HepG2 (cell line): ENCODE data around the gene GPATCH2.

ENCODE experiments used
- ARNT ChIP-seq: fragments of 450-650 bp; IDR thresholded peaks from 2 replicates; pipeline ENCODE4 v1.6.1; 2017
- CHD2 ChIP-seq: IDR thresholded peaks from 2 replicates; pipeline ENCODE4 v1.6.1; 2011; ENCODE audit warnings: low read depth, low read length, improper control_type of control experiment
- CREM ChIP-seq, 2 experiments: sonication (generic) in 1 of 2; formaldehyde crosslinking in 1 of 2; IDR thresholded peaks; 2 replicates each; pipeline versions ENCODE4 v1.4.0 to v1.6.1; 2016 to 2020; ENCODE audit warnings: antibody characterized with exemption in 1 of 2, mild to moderate bottlenecking in 1 of 2, missing genetic modification reagents in 1 of 2
- CTCF ChIP-seq: sonication (generic); formaldehyde crosslinking; IDR thresholded peaks from 2 replicates; pipeline ENCODE4 v1.5.0; 2020; ENCODE audit warnings: mild to moderate bottlenecking, missing genetic modification reagents, moderate library complexity
- EP300 ChIP-seq, 3 experiments: sonication (generic) in 1 of 3; formaldehyde crosslinking in 1 of 3; IDR thresholded peaks; 2 replicates each; pipeline versions ENCODE4 v1.5.1 to v1.6.1; 2011 to 2020; ENCODE audit warnings: low read depth in 2 of 3, low read length in 2 of 3, borderline replicate concordance in 1 of 3, improper control_type of control experiment in 1 of 3, mild to moderate bottlenecking in 1 of 3, missing genetic modification reagents in 1 of 3, moderate library complexity in 1 of 3
- EZH2 ChIP-seq: conservative IDR thresholded peaks from 2 replicates; pipeline ENCODE4 v1.6.1; 2012; ENCODE audit warnings: mild to moderate bottlenecking, low read depth, low read length, moderate library complexity
- GPBP1L1 ChIP-seq: sonication (generic); formaldehyde crosslinking; IDR thresholded peaks from 2 replicates; pipeline ENCODE4 v1.5.0; 2020; ENCODE audit warnings: mild to moderate bottlenecking, missing genetic modification reagents
- GPN1 ChIP-seq: sonication (generic); formaldehyde crosslinking; IDR thresholded peaks from 2 replicates; pipeline ENCODE4 v1.5.1; 2020; ENCODE audit warnings: missing genetic modification reagents, borderline replicate concordance
- JDP2 ChIP-seq: sonication (generic); formaldehyde crosslinking; IDR thresholded peaks from 2 replicates; pipeline ENCODE4 v1.8.1; 2022; ENCODE audit warnings: missing genetic modification reagents, borderline replicate concordance
- MAX ChIP-seq: IDR thresholded peaks from 2 replicates; pipeline ENCODE4 v1.6.1; 2012; ENCODE audit warnings: inconsistent platforms
- NCOR1 ChIP-seq: fragments of 200-600 bp; sonication (generic); IDR thresholded peaks from 2 replicates; pipeline ENCODE4 v1.7.0; 2017; ENCODE audit warnings: antibody characterized with exemption, low read length, borderline replicate concordance
- SP2 ChIP-seq: sonication (generic); formaldehyde crosslinking; IDR thresholded peaks from 2 replicates; pipeline ENCODE4 v1.5.1; 2020; ENCODE audit warnings: mild to moderate bottlenecking, missing genetic modification reagents
- ZNF180 ChIP-seq: sonication (generic); formaldehyde crosslinking; IDR thresholded peaks from 2 replicates; pipeline ENCODE4 v1.4.0; 2020; ENCODE audit warnings: low read depth, missing genetic modification reagents, borderline replicate concordance
- ZNF609 ChIP-seq: sonication (generic); formaldehyde crosslinking; IDR thresholded peaks from 2 replicates; pipeline ENCODE4 v1.4.0; 2020; ENCODE audit warnings: mild to moderate bottlenecking, missing genetic modification reagents, borderline replicate concordance

- TF ChIP-seq SP2 (CRISPR knock-in tag) (no peak), JDP2 (CRISPR knock-in tag) (no peak), EP300 (IDR thresholded peaks at IDR 0.05; ENCODE audit: low read depth in 2 of 2, low read length in 2 of 2) (no peak), EP300 (CRISPR knock-in tag; IDR thresholded peaks at IDR 0.05; ENCODE audit: borderline replicate concordance) (no peak), GPN1 (CRISPR knock-in tag) (no peak), CREM (IDR thresholded peaks at IDR 0.05) (no peak), CREM (CRISPR knock-in tag; IDR thresholded peaks at IDR 0.05) (no peak), ZNF609 (CRISPR knock-in tag) (no peak), EZH2 (no peak), GPBP1L1 (CRISPR knock-in tag) (no peak), CHD2 (no peak), CTCF (CRISPR knock-in tag) (no peak), NCOR1 (no peak), MAX (no peak), ZNF180 (CRISPR knock-in tag) (no peak), ARNT (no peak)
These were observed 103.7 kb downstream of the GPATCH2 start for GRCh38 chr1:217527151-217527550.
